Lung (tissue), 12 donors: ENCODE results near the gene ASCL2. TPM values are rescaled to one million over a fixed set of nuclear protein-coding genes. Genes with fewer than 3 reads are reported as not detected.

Experiments
- ATAC-seq: fragments of 200-7000 bp; cut with Tn5 transposase; one replicate; pipeline ENCODE4 v1.9.1; 2020; ENCODE audit warnings: moderate number of reproducible peaks; ENCODE audit not compliant: insufficient read depth, low FRiP score
- DNase-seq, 3 donors: peaks; one replicate each; pipeline ENCODE4 v3.0.0-alpha.2; 2013 to 2017
- H3K27ac ChIP-seq, 2 donors: one replicate each; pipeline ENCODE4 v1.5.1; 2013; ENCODE audit warnings: mild to moderate bottlenecking in 2 of 2, moderate library complexity in 2 of 2, control low read depth in 1 of 2, inconsistent platforms in 1 of 2, low read depth in 1 of 2, low read length in 1 of 2
- H3K27me3 ChIP-seq, 3 donors: one replicate each; pipeline ENCODE4 v1.5.1; 2013; ENCODE audit warnings: low read length in 2 of 3; ENCODE audit not compliant: control insufficient read depth in 3 of 3, insufficient read depth in 3 of 3
- H3K36me3 ChIP-seq, 4 donors: one replicate each; pipeline ENCODE4 v1.5.1; 2013; ENCODE audit warnings: low read length in 4 of 4, mild to moderate bottlenecking in 1 of 4, moderate library complexity in 1 of 4; ENCODE audit not compliant: control insufficient read depth in 4 of 4, insufficient read depth in 4 of 4
- H3K4me1 ChIP-seq, 5 donors: one replicate each; pipeline ENCODE4 v1.5.1; 2013; ENCODE audit warnings: low read length in 5 of 5, mild to moderate bottlenecking in 2 of 5, moderate library complexity in 1 of 5; ENCODE audit not compliant: control insufficient read depth in 5 of 5, insufficient read depth in 5 of 5
- H3K4me3 ChIP-seq: one replicate; pipeline ENCODE4 v1.5.1; 2013; ENCODE audit warnings: mild to moderate bottlenecking, control low read depth, moderate library complexity
- H3K9ac ChIP-seq, 2 donors: one replicate each; pipeline ENCODE4 v1.5.1; 2013; ENCODE audit warnings: low read length in 2 of 2, control low read depth in 1 of 2; ENCODE audit not compliant: insufficient read depth in 1 of 2
- H3K9me3 ChIP-seq, 4 donors: one replicate each; pipeline ENCODE4 v1.5.1; 2013; ENCODE audit warnings: low read length in 3 of 4, mild to moderate bottlenecking in 1 of 4, moderate library complexity in 1 of 4; ENCODE audit not compliant: control insufficient read depth in 4 of 4, insufficient read depth in 3 of 4
- WGBS, 2 donors: extraction: QIAGEN DNeasy Blood & Tissue Kit; methylation state at CpG; one replicate each; pipeline ENCODE4 v1.1.7; 2013; 5-methylcytosine and 5-hydroxymethylcytosine counted together
- polyA plus RNA-seq, 2 donors: library from polyadenylated mRNA; stranded (reverse); fragments of 200-250 nt; gene quantifications; one replicate each; pipeline ENCODE4 v1.2.1, GENCODE V29; 2013
- total RNA-seq, 2 donors: library from RNA; depleted of rRNA in 1 of 2; stranded (reverse); fragments of >200 nt in 1 of 2; gene quantifications; one replicate each; pipeline ENCODE4 v1.2.1, GENCODE V29; 2014 to 2021
- TF ChIP-seq, protein P1 (sequence below): IDR thresholded peaks from 2 replicates; pipeline ENCODE4 v1.5.1; 2012; ENCODE audit warnings: mild to moderate bottlenecking; ENCODE audit errors: control extremely low read depth, extremely low read depth
- donor health status: control.
- donor health status: control.
- donor health status: Bipolar disorder and iron deficiency.
- donor health status: healthy.
- donor health status: DM: yes; HTN: yes; CAD: no.

The ASCL2 gene
- total and polyA plus RNA-seq, 4 donors = 0.94 to 2.4 (median 2.2) TPM; not detected in 1

DNA sequence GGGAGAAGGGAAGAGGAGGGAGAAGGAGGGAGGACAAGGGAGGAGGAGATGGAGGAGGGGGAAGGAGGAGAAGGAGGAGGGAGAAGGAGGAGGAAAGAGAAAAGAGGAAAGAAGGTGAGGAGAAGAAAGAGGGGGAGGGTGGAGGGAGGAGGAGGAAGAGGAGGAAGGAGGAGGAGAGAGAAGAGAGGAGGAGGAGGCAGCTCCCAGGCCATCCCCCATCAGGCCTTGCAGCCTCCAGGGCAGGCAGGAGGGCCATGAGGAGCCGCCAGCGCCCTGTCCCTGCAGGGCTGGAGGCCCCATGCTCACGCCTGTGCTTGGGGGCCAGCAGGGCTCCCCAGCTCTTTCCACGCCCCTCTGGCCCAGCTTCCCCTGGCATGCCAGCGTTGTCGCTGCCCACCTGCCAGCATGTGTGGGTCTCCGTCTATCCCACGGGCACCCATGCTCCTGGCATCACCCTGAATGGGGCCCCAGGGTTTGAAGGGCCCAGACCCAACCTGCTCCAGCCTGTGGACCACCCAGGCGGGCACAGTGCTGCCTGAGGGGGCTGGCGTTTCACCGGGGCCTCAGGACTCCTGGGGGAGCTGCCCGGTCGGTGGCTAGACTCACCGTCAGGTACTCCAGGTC, 36.6 kb upstream of the ASCL2 start:
- H3K9me3 ChIP-seq = no peaks in the 10 kb centered on the region
- 55 to 66% methylated on average over 12 to 14 of the region's 14 CpGs for WGBS, 2 donors
- DNase-seq (peak in 1 of 3 donors; percentile 80), ATAC-seq (no peak)
- peaks cover 11 to 61% (median 29%) of the 10 kb centered on the region in 5 donors for H3K4me1 ChIP-seq
- no peaks in the 10 kb centered on the region for H3K36me3 ChIP-seq
- H3K27ac ChIP-seq = peak overlapping the region in 1 of 2 donors; percentile 69
- no peak overlapping the region for H3K9ac ChIP-seq
- TF ChIP-seq, protein P1, sequence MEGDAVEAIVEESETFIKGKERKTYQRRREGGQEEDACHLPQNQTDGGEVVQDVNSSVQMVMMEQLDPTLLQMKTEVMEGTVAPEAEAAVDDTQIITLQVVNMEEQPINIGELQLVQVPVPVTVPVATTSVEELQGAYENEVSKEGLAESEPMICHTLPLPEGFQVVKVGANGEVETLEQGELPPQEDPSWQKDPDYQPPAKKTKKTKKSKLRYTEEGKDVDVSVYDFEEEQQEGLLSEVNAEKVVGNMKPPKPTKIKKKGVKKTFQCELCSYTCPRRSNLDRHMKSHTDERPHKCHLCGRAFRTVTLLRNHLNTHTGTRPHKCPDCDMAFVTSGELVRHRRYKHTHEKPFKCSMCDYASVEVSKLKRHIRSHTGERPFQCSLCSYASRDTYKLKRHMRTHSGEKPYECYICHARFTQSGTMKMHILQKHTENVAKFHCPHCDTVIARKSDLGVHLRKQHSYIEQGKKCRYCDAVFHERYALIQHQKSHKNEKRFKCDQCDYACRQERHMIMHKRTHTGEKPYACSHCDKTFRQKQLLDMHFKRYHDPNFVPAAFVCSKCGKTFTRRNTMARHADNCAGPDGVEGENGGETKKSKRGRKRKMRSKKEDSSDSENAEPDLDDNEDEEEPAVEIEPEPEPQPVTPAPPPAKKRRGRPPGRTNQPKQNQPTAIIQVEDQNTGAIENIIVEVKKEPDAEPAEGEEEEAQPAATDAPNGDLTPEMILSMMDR = no peak
- H3K27me3 ChIP-seq = no peaks in the 10 kb centered on the region
- no peak overlapping the region for H3K4me3 ChIP-seq

- Histone ChIP-seq H3K9me3 (no peaks in the 10 kb centered on the region), H3K27me3 (no peaks in the 10 kb centered on the region), H3K27ac (peak overlapping the region; percentile 38 to 79), H3K9ac (peak overlapping the region; percentile 25 to 38), H3K4me3 (no peak overlapping the region), H3K4me1 (peaks cover 11 to 62% (median 28%) of the 10 kb centered on the region in 5 donors), H3K36me3 (no peaks in the 10 kb centered on the region)
- WGBS, 2 donors = 9 to 28% methylated on average over 4 of the region's 4 CpGs
- no peak for ATAC-seq
- TF ChIP-seq, protein P1 = no peak
- DNase-seq = peak; percentile 96 to 99 (median 98)
Measured at GRCh38 chr11:2306452-2306823, 36.0 kb upstream of the ASCL2 start.

- no peaks in the 10 kb centered on the region for H3K9me3 ChIP-seq
- TF ChIP-seq, protein P1 = no peak
- H3K4me3 ChIP-seq = no peak overlapping the region
- 20 to 29% methylated on average over 12 of the region's 12 CpGs for WGBS, 2 donors
- peaks cover 11 to 62% (median 28%) of the 10 kb centered on the region in 5 donors for H3K4me1 ChIP-seq
- H3K9ac ChIP-seq = peak overlapping the region; percentile 25 to 66
- peak; percentile 94 to 98 (median 97) for DNase-seq
- no peaks in the 10 kb centered on the region for H3K36me3 ChIP-seq
- no peak for ATAC-seq
- H3K27me3 ChIP-seq = no peaks in the 10 kb centered on the region
- peak overlapping the region; percentile 38 to 79 for H3K27ac ChIP-seq
Measured at GRCh38 chr11:2305788-2306451, 35.5 kb upstream of the ASCL2 start.
